Large intestine (tissue), 3 donors: ENCODE data around the gene SAMD4A. TPM values are rescaled to one million over a fixed set of nuclear protein-coding genes. Genes with fewer than 3 reads are reported as not detected.

Experiments
- DNase-seq, 2 donors: peaks; one replicate each; pipeline versions ENCODE4 v3.0.0 to v3.0.0-alpha.2; 2013
- H3K27ac ChIP-seq: one replicate; pipeline ENCODE4 v1.5.1; 2013; ENCODE audit warnings: low read length
- H3K27me3 ChIP-seq: 2 replicates; pipeline ENCODE4 v1.6.1; 2013; ENCODE audit warnings: low read length; ENCODE audit not compliant: control insufficient read depth, insufficient read depth
- H3K36me3 ChIP-seq: 2 replicates; pipeline ENCODE4 v1.6.1; 2013; ENCODE audit warnings: low read length; ENCODE audit not compliant: control insufficient read depth, insufficient read depth
- H3K4me1 ChIP-seq: one replicate; pipeline ENCODE4 v1.6.1; 2013; ENCODE audit warnings: low read length; ENCODE audit not compliant: control insufficient read depth, insufficient read depth
- H3K4me3 ChIP-seq: one replicate; pipeline ENCODE4 v1.5.1; 2013; ENCODE audit warnings: low read length
- H3K9me3 ChIP-seq: one replicate; pipeline ENCODE4 v1.6.1; 2013; ENCODE audit warnings: mild to moderate bottlenecking, low read depth, low read length, moderate library complexity; ENCODE audit not compliant: control insufficient read depth
- WGBS: methylation state at CpG from one replicate; pipeline ENCODE4 v1.1.5; 2013; ENCODE audit warnings: low lambda C conversion rate; ENCODE audit not compliant: insufficient coverage; 5-methylcytosine and 5-hydroxymethylcytosine counted together
- polyA plus RNA-seq: library from polyadenylated mRNA; unstranded; fragments of 120-200 nt; gene quantifications from one replicate; pipeline ENCODE4 v1.2.1, GENCODE V29; 2013

SAMD4A gene
- polyA plus RNA-seq, 1 donor: 17.7 TPM

DNA sequence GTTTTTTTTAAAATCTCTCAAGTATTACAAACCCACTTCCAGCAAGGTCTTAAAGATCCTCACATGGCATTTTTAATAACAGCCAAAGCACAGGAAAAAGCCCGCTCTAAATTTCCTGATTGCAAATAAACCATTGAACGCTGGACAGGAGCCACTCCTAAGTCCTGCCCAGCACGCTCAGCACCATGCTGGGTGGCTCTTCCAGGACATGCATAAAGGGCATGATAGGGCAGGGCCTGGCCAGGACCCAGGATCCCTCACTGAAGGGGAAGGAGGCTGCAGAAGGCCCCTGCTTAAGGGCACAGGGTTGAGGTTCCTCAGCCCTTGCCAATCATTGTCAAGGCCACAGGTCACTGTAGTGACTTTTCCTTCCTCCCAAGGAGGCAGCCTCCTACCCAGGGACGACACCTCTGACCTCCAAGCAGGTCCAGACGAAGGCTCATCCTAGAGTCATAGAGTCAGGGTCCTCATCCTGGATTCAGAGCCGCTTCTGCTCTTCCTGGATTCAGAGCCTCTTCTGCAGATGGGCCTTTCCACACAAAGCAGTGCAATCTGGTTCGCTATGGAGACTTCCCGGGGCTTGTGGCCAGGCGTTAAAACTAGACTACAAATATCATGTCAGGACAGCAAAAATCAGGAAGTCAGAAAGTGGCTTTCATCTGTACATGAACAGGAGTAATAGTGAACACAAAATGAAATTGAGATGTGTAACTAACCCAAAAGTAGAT, 211.9 kb downstream of the SAMD4A start:
- no peaks in the 10 kb centered on the region for H3K9me3 ChIP-seq
- no peak for DNase-seq
- H3K36me3 ChIP-seq: peaks cover 39% of the 10 kb centered on the region
- H3K4me1 ChIP-seq: peaks cover 20% of the 10 kb centered on the region
- H3K4me3 ChIP-seq: no peak overlapping the region
- no peaks in the 10 kb centered on the region for H3K27me3 ChIP-seq
- no CpG with 5 or more reads among the region's 9 CpGs for whole genome bisulfite sequencing
- no peak overlapping the region for H3K27ac ChIP-seq

DNA sequence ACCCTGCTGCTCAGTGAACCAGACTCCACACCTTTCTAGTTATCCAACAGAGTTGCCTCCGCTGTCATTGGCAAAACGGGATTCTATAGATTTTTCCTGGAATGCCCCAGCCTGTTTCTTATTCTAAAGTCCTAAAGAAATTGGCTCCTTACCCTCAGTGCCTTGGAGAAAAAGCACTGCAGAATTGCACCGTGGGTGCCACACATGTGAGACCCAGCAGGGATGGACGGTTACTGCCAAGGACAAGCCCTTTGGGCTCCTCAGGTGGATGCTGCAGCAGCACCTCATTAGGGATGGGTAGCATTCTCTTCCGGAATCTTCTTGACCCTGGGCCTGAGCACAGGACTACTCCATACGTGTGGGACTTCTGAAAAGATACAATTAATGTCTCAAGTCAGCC, 214.2 kb downstream of the SAMD4A start:
- no peak overlapping the region for H3K4me3 ChIP-seq
- no CpG with 5 or more reads among the region's 6 CpGs for WGBS
- H3K9me3 ChIP-seq: no peaks in the 10 kb centered on the region
- peaks cover 27% of the 10 kb centered on the region for H3K4me1 ChIP-seq
- peaks cover 30% of the 10 kb centered on the region for H3K36me3 ChIP-seq
- H3K27ac ChIP-seq: no peak overlapping the region
- DNase-seq: no peak
- no peaks in the 10 kb centered on the region for H3K27me3 ChIP-seq

DNA sequence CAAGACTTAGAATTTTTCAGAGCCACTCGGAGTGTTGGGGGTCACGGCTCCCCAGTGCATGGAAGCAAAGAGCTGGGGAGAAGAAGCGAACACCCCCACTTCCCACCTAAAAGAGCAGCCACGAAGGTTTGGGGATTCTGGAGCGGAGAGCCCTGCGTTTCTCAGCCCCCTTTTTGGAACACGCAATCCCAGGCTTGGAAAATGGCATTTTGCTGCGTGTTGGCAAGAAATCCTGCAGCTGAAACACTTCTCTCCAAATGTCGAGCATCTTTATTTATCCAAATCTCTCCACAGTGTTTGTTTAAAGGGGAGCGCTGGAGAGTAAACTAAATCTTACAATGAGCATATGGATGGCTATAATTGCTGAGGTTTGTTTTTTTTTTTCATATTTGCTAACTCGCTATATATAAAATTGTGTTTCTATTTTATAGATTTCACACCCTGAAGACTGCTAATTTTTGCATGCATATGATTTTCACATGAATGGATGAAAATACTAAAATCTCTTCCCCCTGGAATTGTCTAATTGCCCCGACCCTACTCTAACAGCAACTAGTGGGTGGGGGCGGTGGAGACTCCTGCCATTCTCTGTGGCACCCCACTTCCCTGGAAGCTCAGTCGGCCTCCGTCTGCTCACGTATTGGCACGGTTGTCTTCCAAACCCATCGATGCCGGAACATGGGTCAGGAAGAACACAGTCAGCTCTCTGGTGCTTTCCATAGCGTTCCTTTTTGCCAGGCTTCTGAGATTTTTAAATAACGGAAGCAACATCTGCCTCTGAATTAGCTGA, 215.2 kb downstream of the SAMD4A start:
- no peak for DNase-seq
- Histone ChIP-seq H3K4me3 (no peak overlapping the region), H3K36me3 (peaks cover 25% of the 10 kb centered on the region), H3K27me3 (no peaks in the 10 kb centered on the region), H3K4me1 (peaks cover 30% of the 10 kb centered on the region), H3K9me3 (no peaks in the 10 kb centered on the region), H3K27ac (peak overlapping the region; percentile 73)
- 78% methylated on average over 3 of the region's 21 CpGs for WGBS

DNA sequence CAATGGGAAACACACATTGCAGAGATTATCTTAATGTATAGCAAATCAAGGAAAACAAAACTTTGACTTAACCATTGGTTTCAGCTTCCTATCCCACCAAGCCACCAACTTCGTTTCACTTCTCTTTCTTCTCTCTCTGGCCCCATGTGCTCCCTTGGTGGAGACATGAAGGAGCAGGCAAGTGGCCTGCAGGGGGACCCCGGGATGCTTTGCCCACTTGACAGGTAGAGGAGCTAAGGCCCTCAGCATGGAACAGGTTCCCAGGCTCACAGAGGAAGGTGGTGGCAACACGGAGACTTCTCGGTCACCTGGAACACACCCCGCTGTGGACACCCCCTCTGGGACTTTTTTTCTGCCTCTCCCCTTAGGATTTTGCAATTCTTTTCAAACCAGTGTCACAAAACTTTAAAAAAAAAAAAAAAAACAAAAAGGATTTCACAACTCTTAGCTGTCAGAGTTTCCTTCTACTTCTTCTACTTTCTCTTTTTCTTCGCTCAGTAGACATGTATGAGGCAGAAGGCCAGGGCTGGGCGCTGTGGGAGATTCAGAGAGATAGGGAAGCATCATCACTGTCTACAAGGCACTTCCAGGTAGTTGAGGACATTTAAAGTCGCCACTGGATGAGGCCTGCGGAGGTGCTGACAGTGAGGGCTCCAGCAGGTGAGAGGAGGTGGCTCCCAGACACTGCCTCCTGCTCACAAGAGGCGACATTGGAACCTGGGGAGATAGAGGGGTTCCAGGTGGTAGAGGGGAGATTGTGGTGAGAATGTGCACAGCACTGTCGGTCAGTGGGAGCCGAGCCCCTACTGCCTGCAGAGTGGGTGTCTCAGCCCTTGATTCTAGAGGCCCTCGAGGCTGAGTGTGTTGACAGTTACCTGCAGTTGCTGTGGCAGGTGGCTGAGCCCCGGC, 216.1 kb downstream of the SAMD4A start:
- Histone ChIP-seq H3K9me3 (no peaks in the 10 kb centered on the region), H3K4me3 (no peak overlapping the region), H3K27me3 (no peaks in the 10 kb centered on the region), H3K4me1 (peaks cover 37% of the 10 kb centered on the region), H3K27ac (peak overlapping the region; percentile 73), H3K36me3 (peaks cover 28% of the 10 kb centered on the region)
- WGBS: 60% methylated on average over 2 of the region's 14 CpGs
- DNase-seq: peak; percentile 57 to 74

DNA sequence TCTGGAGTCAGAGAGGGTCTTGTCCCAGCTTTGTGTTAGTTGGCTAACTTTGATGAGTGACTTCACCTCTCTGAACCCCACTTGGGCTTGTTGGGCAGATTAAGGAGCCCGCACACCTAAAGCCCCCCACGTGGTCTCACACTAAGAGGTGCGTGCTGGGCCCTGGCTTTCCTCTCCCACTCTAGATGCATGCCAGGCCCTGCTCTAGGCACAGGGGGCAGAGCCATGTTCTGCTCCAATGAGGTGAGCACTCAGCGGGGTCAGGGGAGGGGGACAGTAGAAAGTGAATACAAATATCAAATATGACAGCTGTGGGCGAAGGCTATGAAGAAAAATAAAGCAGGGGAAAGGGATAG, 216.7 kb downstream of the SAMD4A start:
- Histone ChIP-seq H3K9me3 (no peaks in the 10 kb centered on the region), H3K27me3 (no peaks in the 10 kb centered on the region), H3K4me3 (no peak overlapping the region), H3K36me3 (peaks cover 24% of the 10 kb centered on the region), H3K4me1 (peaks cover 37% of the 10 kb centered on the region), H3K27ac (peak overlapping the region; percentile 73)
- 40% methylated on average over 1 of the region's 5 CpGs for WGBS
- DNase-seq: no peak

DNA sequence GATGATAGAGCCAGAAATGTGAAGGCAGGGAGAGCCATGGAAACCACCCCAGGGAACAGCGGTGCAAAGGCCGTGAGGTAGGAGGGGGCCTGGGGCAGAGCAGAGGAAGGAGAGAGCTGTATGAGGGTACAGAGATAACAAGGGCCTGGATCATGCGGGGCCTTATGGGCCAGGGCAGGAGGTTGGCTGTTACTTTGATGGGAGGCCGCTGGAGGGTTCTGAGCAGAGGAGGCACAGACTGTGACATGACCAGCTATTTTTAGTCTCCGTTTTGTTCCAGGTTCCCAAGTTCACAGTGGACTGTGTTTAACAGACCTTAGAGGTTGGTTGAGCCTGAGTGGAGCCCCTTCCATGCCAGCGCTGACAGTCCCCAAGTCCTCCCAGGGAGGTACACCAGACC, 217.1 kb downstream of the SAMD4A start:
- H3K4me3 ChIP-seq: no peak overlapping the region
- DNase-seq: peak; percentile 91 to 95
- no peaks in the 10 kb centered on the region for H3K9me3 ChIP-seq
- peak overlapping the region; percentile 73 for H3K27ac ChIP-seq
- no peaks in the 10 kb centered on the region for H3K27me3 ChIP-seq
- no CpG with 5 or more reads among the region's 6 CpGs for WGBS
- peaks cover 20% of the 10 kb centered on the region for H3K36me3 ChIP-seq
- H3K4me1 ChIP-seq: peaks cover 37% of the 10 kb centered on the region

DNA sequence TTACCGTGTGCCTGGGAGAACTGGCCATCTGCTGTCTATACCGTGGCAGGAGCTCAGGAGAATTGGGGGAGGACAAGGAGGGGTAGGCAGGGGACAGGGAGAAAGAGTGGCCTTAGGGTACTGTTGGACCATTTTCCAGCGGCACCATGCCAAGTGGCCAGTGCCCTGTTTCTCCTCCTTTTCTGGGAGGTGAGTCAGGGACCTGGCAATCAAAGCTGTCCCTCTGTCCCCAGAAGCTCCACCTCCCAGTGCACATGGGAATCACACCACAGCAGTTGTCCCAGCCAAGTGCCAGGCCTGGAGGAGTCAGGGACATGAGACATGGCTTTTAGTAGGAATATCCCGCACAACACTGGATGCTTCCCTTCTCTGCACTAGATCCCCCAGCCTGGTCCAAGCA, 217.7 kb downstream of the SAMD4A start:
- no peak overlapping the region for H3K4me3 ChIP-seq
- peak overlapping the region; percentile 73 for H3K27ac ChIP-seq
- no peaks in the 10 kb centered on the region for H3K9me3 ChIP-seq
- peaks cover 37% of the 10 kb centered on the region for H3K4me1 ChIP-seq
- no peak for DNase-seq
- peaks cover 20% of the 10 kb centered on the region for H3K36me3 ChIP-seq
- H3K27me3 ChIP-seq: no peaks in the 10 kb centered on the region
- no CpG with 5 or more reads among the region's 4 CpGs for WGBS

DNA sequence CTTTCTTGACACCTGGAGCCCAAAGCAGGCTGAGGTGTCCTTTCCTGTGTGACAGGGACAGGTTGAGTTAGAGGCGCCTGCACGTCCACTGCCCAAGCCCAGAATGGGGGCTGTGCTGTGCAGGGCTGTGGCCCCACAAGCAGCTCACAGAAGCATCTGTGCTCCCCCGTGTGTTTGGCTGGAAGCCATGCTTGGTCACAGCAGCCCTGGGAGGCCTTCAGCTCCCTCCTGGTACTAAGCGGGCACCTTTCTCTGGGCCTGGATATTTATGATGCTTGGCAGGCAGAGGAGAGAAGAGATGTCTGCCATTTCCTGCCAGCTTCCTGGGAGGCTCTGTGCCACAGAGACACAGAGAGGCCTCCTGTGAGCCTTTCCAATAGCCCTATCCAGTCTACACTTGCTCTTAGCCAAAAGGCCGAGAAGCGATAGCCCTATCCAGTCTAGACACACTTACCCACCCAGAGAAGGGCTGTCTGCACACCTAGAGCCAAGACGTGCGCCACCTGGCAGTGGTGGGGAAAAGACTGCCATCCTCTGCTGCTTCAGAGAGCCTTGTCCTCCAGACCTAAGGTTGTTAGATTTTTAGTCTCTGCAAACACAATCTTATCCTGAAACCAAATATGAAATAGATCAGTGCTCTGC, 218.3 kb downstream of the SAMD4A start:
- no peak for DNase-seq
- Histone ChIP-seq H3K9me3 (no peaks in the 10 kb centered on the region), H3K4me3 (no peak overlapping the region), H3K4me1 (peaks cover 42% of the 10 kb centered on the region), H3K36me3 (peaks cover 21% of the 10 kb centered on the region), H3K27me3 (no peaks in the 10 kb centered on the region), H3K27ac (peak overlapping the region; percentile 73)
- WGBS: no CpG with 5 or more reads among the region's 8 CpGs

DNA sequence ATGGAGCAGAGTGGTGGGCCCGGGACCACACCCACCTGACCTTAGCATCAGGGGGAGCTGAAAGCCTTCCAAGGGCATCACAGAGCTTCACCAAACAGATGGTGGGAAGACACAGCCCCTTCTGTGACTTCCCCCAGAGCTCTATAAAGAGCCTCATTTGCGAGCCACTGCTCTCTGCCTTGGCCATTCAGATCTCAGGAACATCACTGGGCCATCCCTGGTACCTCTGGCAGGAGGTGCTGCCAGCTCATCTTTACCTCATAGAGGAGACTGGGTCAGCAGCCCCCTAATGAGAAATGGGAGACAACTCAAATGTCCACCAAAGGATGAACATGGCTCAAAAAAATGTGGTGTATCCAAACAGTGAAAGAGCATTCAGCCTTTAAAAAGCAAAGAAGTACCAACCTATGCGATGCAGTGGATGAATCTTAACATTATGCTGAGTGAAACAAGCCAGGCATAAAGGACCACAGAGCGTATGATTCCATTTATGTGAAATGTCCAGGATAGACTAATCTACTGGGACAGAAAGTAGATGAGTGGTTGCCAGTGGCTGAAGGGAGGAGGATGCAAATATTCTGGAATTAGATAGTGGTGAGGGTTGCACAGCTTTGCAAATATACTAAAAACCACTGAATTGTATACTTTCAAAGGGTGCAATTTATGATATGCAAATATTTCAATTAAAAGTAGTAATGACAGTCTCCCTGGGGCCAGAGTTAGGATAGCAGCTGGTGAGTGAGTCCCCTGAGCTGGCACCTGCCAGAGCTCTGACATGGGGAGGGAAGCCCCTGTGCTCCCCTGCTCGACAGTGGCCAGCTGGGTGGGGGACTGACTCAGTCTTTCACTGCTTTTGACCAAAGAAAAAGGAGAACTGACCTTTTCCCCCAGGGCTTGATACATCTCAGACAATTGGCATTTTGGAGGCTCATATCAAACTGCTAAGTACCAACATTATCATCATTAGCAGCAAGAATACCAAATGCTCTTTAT, 219.1 kb downstream of the SAMD4A start:
- H3K4me1 ChIP-seq: peaks cover 46% of the 10 kb centered on the region
- H3K4me3 ChIP-seq: no peak overlapping the region
- H3K36me3 ChIP-seq: peaks cover 23% of the 10 kb centered on the region
- no peaks in the 10 kb centered on the region for H3K27me3 ChIP-seq
- WGBS: no CpG with 5 or more reads among the region's 5 CpGs
- H3K27ac ChIP-seq: no peak overlapping the region
- DNase-seq: no peak
- no peaks in the 10 kb centered on the region for H3K9me3 ChIP-seq
